H1 (cell line): Measurements from ENCODE around the gene ADAMTS8. TPM values are rescaled to one million over a fixed set of nuclear protein-coding genes. Genes with fewer than 3 reads are reported as not detected.

ENCODE experiments used
- CTCF ChIA-PET: fragments of 300-600 bp; sonication (Branson Sonifier 250); formaldehyde crosslinking; loops from one replicate; lab custom pipeline; 2021; ENCODE audit not compliant: partially characterized antibody; lab: Charles Lee
- POLR2A ChIA-PET: fragments of 300-600 bp; sonication (Branson Sonifier 250); formaldehyde crosslinking; loops from one replicate; lab custom pipeline; 2021; ENCODE audit warnings: inconsistent platforms; ENCODE audit not compliant: partially characterized antibody; lab: Charles Lee
- DNase-seq, 2 experiments: peaks; one replicate each; pipeline versions ENCODE4 v3.0.0 to v3.0.0-alpha.2; 2010 to 2022; ENCODE audit warnings: low spot score in 2 of 2, low read depth in 1 of 2, mixed read lengths in 1 of 2
- FAIRE-seq: peaks from 2 replicates; lab custom pipeline; 2011; peaks lifted over from hg19 to GRCh38; lab: Jason Lieb, UNC
- H2AFZ ChIP-seq: 2 replicates; pipeline ENCODE4 v1.8.1; 2012; ENCODE audit warnings: low read length, inconsistent platforms
- H2AK5ac ChIP-seq: 2 replicates; pipeline ENCODE4 v1.6.1; 2013; ENCODE audit warnings: low read depth, low read length
- H2BK120ac ChIP-seq: replicated peaks from 2 replicates; pipeline ENCODE3; 2013; ENCODE audit warnings: low read depth, low read length, inconsistent platforms
- H2BK12ac ChIP-seq: 2 replicates; pipeline ENCODE4 v1.6.1; 2013; ENCODE audit warnings: low read depth, low read length
- H2BK15ac ChIP-seq: 2 replicates; pipeline ENCODE4 v1.6.1; 2013; ENCODE audit warnings: low read length
- H2BK20ac ChIP-seq: 2 replicates; pipeline ENCODE4 v1.6.1; 2013; ENCODE audit warnings: low read length
- H2BK5ac ChIP-seq: 2 replicates; pipeline ENCODE4 v1.6.1; 2013; ENCODE audit warnings: low read depth, low read length
- H3K14ac ChIP-seq: 2 replicates; pipeline ENCODE4 v1.6.1; 2013; ENCODE audit warnings: inconsistent platforms; ENCODE audit not compliant: insufficient read length
- H3K18ac ChIP-seq: 2 replicates; pipeline ENCODE4 v1.6.1; 2013; ENCODE audit warnings: low read length; ENCODE audit errors: extremely low read depth
- H3K23ac ChIP-seq: 2 replicates; pipeline ENCODE4 v1.6.1; 2013; ENCODE audit warnings: inconsistent platforms; ENCODE audit not compliant: insufficient read length
- H3K23me2 ChIP-seq: 2 replicates; pipeline ENCODE4 v1.6.1; 2013; ENCODE audit warnings: low read depth, low read length
- H3K27ac ChIP-seq: 2 replicates; pipeline ENCODE4 v1.6.1; 2011; ENCODE audit warnings: low read depth, low read length, inconsistent platforms
- H3K27me3 ChIP-seq, 4 experiments: replicated peaks in 1 of 4; 1 replicate in 1 of 4; 2 replicates in 3 of 4; pipeline versions ENCODE4 v1.6.1 to v1.8.1; 2011 to 2013; ENCODE audit warnings: low read length in 3 of 4, mild to moderate bottlenecking in 3 of 4, inconsistent platforms in 2 of 4, mixed read lengths in 2 of 4, moderate library complexity in 1 of 4; ENCODE audit not compliant: control insufficient read depth in 3 of 4, insufficient read depth in 3 of 4; ENCODE audit errors: extremely low read depth in 1 of 4
- H3K36me3 ChIP-seq, 4 experiments: 2 replicates each; pipeline versions ENCODE4 v1.6.1 to v1.8.1; 2011 to 2013; ENCODE audit warnings: mild to moderate bottlenecking in 4 of 4, low read length in 3 of 4, moderate library complexity in 2 of 4, control low read depth in 1 of 4, inconsistent platforms in 1 of 4; ENCODE audit not compliant: insufficient read depth in 4 of 4, control insufficient read depth in 2 of 4
- H3K4ac ChIP-seq: replicated peaks from 2 replicates; pipeline ENCODE3; 2013; ENCODE audit warnings: low read length, low read depth, mixed read lengths, inconsistent platforms; ENCODE audit not compliant: insufficient read length
- H3K4me1 ChIP-seq, 4 experiments: replicated peaks in 1 of 4; 1 replicate in 1 of 4; 2 replicates in 3 of 4; pipeline versions ENCODE4 v1.6.1 to v1.8.1; 2011 to 2013; ENCODE audit warnings: low read length in 3 of 4, inconsistent platforms in 2 of 4, mixed read lengths in 1 of 4; ENCODE audit not compliant: insufficient read depth in 4 of 4, control insufficient read depth in 3 of 4
- H3K4me2 ChIP-seq, 2 experiments: 2 replicates each; pipeline versions ENCODE4 v1.6.1 to v1.8.1; 2011 to 2013; ENCODE audit warnings: low read depth in 2 of 2, low read length in 2 of 2, control low read depth in 1 of 2, inconsistent platforms in 1 of 2, mild to moderate bottlenecking in 1 of 2; ENCODE audit not compliant: insufficient read depth in 1 of 2
- H3K4me3 ChIP-seq, 4 experiments: fragments of 200-600, 300-600 bp in 1 of 4; sonication (generic), shearing (Covaris generic), sonication (Bioruptor Twin) in 1 of 4; 2 replicates each; pipeline versions ENCODE4 v1.5.1 to v1.8.1; 2011 to 2016; ENCODE audit warnings: low read length in 4 of 4, low read depth in 3 of 4, control low read depth in 2 of 4, inconsistent platforms in 2 of 4, mild to moderate bottlenecking in 2 of 4, mixed read lengths in 1 of 4, moderate library complexity in 1 of 4; ENCODE audit not compliant: insufficient read depth in 2 of 4; ENCODE audit errors: extremely low read depth in 1 of 4
- H3K56ac ChIP-seq: replicated peaks from 2 replicates; pipeline ENCODE3; 2013; ENCODE audit warnings: low read depth, mild to moderate bottlenecking, mixed read lengths, low read length, inconsistent platforms; ENCODE audit not compliant: insufficient read length
- H3K79me1 ChIP-seq: 2 replicates; pipeline ENCODE4 v1.6.1; 2013; ENCODE audit warnings: low read depth, low read length, control low read depth
- H3K79me2 ChIP-seq, 2 experiments: 2 replicates each; pipeline versions ENCODE4 v1.6.1 to v1.8.1; 2012 to 2013; ENCODE audit warnings: low read length in 2 of 2, mild to moderate bottlenecking in 2 of 2, inconsistent platforms in 1 of 2; ENCODE audit not compliant: insufficient read depth in 2 of 2, control insufficient read depth in 1 of 2
- H3K9ac ChIP-seq, 4 experiments: replicated peaks in 1 of 4; 1 replicate in 1 of 4; 2 replicates in 3 of 4; pipeline versions ENCODE4 v1.6.1 to v1.8.1; 2011 to 2013; ENCODE audit warnings: low read depth in 3 of 4, low read length in 3 of 4, control low read depth in 2 of 4, mild to moderate bottlenecking in 2 of 4, moderate library complexity in 2 of 4, inconsistent platforms in 1 of 4; ENCODE audit errors: extremely low read depth in 1 of 4
- H3K9me3 ChIP-seq, 2 experiments: 2 replicates each; pipeline versions ENCODE4 v1.6.1 to v1.8.1; 2012 to 2013; ENCODE audit warnings: mild to moderate bottlenecking in 2 of 2, moderate library complexity in 2 of 2, control low read depth in 1 of 2, inconsistent platforms in 1 of 2, low read depth in 1 of 2, low read length in 1 of 2, mixed read lengths in 1 of 2; ENCODE audit not compliant: insufficient read depth in 2 of 2
- H4K20me1 ChIP-seq, 2 experiments: replicated peaks in 1 of 2; 2 replicates each; pipeline versions ENCODE3 to v1.8.1; 2011 to 2013; ENCODE audit warnings: inconsistent platforms in 2 of 2, low read length in 2 of 2, mild to moderate bottlenecking in 1 of 2; ENCODE audit not compliant: insufficient read depth in 2 of 2, control insufficient read depth in 1 of 2
- H4K5ac ChIP-seq: 2 replicates; pipeline ENCODE4 v1.6.1; 2013; ENCODE audit warnings: low read length, low read depth, mixed read lengths, inconsistent platforms; ENCODE audit not compliant: insufficient read length
- H4K8ac ChIP-seq: 2 replicates; pipeline ENCODE4 v1.8.0; 2013; ENCODE audit warnings: mild to moderate bottlenecking, moderate library complexity, low read length, inconsistent platforms; ENCODE audit not compliant: insufficient read depth; ENCODE audit errors: extremely low read depth
- H4K91ac ChIP-seq: replicated peaks from 2 replicates; pipeline ENCODE3; 2013; ENCODE audit warnings: low read length, mixed read lengths, inconsistent platforms; ENCODE audit not compliant: insufficient read length
- HDAC6 ChIP-seq: IDR thresholded peaks from one replicate; pipeline ENCODE4 v1.7.1; 2012; ENCODE audit warnings: low read depth, mild to moderate bottlenecking, inconsistent platforms, low read length, moderate library complexity
- WGBS, 2 experiments: shearing (Covaris generic) in 1 of 2; methylation state at CpG; one replicate each; pipeline versions ENCODE4 v1.1.6 to v1.1.7; 2013 to 2015; ENCODE audit warnings: low lambda C conversion rate in 2 of 2, mixed read lengths in 2 of 2, inconsistent platforms in 1 of 2, low coverage in 1 of 2, missing lambda C conversion rate in 1 of 2; ENCODE audit not compliant: insufficient replicate concordance in 2 of 2, insufficient coverage in 1 of 2, insufficient read length in 1 of 2; ENCODE audit errors: extremely low coverage in 1 of 2, missing lambda C conversion rate in 1 of 2; 5-methylcytosine and 5-hydroxymethylcytosine counted together
- polyA plus RNA-seq, 7 experiments: library from polyadenylated mRNA; depleted of rRNA in 3 of 7; stranded (reverse) in 5 of 7; unstranded in 2 of 7; fragments of >200 nt in 5 of 7; fragments of 200-250 nt in 2 of 7; gene quantifications; 1 replicate in 5 of 7; 2 replicates in 1 of 7; 4 replicates in 1 of 7; pipeline versions ENCODE4 v1.2.1 to v1.2.3, GENCODE V29; 2011 to 2013; ENCODE audit warnings: missing spikeins in 2 of 7, mixed read lengths in 2 of 7
- total RNA-seq: library from RNA; stranded (reverse); fragmentation: NEBNext Ultra II Directional; extraction: Animal tissue kit (Norgen Biotek cat#: 25700); gene quantifications from 2 replicates; pipeline ENCODE4 v1.2.1, GENCODE V29; 2021

The ADAMTS8 gene
- total and polyA plus RNA-seq, 2 of the 8 experiments (the other 6 are each of a cell fraction or from before 2014, with no cell fraction given): 9.3 to 16.6 TPM

DNA sequence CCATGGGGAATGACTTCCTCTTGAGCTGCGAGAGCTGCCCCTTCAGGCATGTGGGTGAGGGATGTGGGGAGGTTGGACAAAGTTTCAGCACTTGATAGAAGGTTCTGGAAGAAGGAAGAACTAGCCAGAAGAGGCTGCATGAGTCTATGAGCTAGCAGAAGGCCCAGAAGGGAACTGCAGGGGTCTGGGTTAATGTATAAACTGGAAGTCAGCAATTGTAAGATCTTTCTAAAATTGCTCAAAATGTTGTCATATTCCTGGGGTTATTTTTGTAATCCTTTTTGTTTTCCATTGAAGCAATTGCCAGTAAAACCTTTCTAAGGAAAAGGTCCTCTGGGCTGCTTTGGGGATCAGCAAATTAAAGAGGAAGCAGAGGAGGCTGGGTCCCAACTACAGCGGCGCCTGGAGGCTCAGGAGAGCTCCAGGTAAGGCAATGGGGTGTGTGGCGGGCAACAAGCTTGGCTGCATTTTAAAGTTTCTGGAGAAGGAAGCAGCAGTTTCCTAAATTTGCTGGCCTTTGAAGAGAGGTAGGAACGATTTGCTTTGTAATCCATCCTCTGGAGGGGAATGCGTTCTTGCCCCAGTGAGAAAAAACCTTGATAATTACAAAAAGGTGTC, 49.3 kb upstream of the ADAMTS8 start:
- Histone ChIP-seq H4K8ac (no peak overlapping the region), H4K20me1 (peaks cover 0 to 1% of the 10 kb centered on the region in 2 experiments), H3K4ac (no peak overlapping the region), H3K23me2 (no peaks in the 10 kb centered on the region), H4K91ac (no peak overlapping the region), H2AK5ac (no peak overlapping the region), H3K23ac (no peak overlapping the region), H3K27me3 (no peaks in the 10 kb centered on the region), H3K9ac (no peak overlapping the region), H2BK5ac (no peak overlapping the region), H3K79me2 (no peaks in the 10 kb centered on the region), H3K4me2 (no peak overlapping the region), H3K36me3 (no peaks in the 10 kb centered on the region), H3K9me3 (no peaks in the 10 kb centered on the region), H3K14ac (no peak overlapping the region), H3K56ac (no peak overlapping the region), H2BK20ac (no peak overlapping the region), H4K5ac (no peak overlapping the region), H2BK15ac (no peak overlapping the region), H2BK12ac (no peak overlapping the region), H3K18ac (no peak overlapping the region), H3K4me3 (no peak overlapping the region), H3K79me1 (no peaks in the 10 kb centered on the region), H2BK120ac (no peak overlapping the region), H3K27ac (no peak overlapping the region), H3K4me1 (peaks cover 0 to 2% (median 0%) of the 10 kb centered on the region in 4 experiments; a peak in 1 of 7 replicates), H2AFZ (no peak overlapping the region)
- POLR2A ChIA-PET: no interaction called here
- no peak for DNase-seq
- WGBS, 2 experiments: 93% methylated on average over 6 of the region's 6 CpGs; no CpG with 5 or more reads in 1 of the 2 experiments
- no peak for FAIRE-seq
- CTCF ChIA-PET: interaction anchor here (0.7 to 1.1 kb wide), 2 partner anchors 40 to 42 kb away, joined by 3 read pairs; no protein-coding TSS in a partner anchor
- no peak for TF ChIP-seq HDAC6
